Neural cell (in vitro differentiated cells): ENCODE data around the gene LEMD2. TPM values are rescaled to one million over a fixed set of nuclear protein-coding genes. Genes with fewer than 3 reads are reported as not detected.

Source experiments
- H2AFZ ChIP-seq: fragments of 200-600, 300-800 bp; sonication (generic), shearing (Covaris generic); 2 replicates; pipeline ENCODE4 v1.6.0; 2014; ENCODE audit warnings: low read depth, mild to moderate bottlenecking, antibody characterized with exemption, low read length, moderate library complexity
- H3F3A ChIP-seq: fragments of 200-600 bp; shearing (Covaris generic); 2 replicates; pipeline ENCODE4 v1.6.1; 2016; ENCODE audit warnings: mild to moderate bottlenecking, moderate library complexity, mixed read lengths, antibody characterized with exemption, low read length; ENCODE audit not compliant: insufficient read depth, poor library complexity, severe bottlenecking
- H3K27ac ChIP-seq: fragments of 200-600, 300-800 bp; sonication (generic), shearing (Covaris generic); 2 replicates; pipeline ENCODE4 v1.5.1; 2014; ENCODE audit warnings: mild to moderate bottlenecking, low read length, moderate library complexity
- H3K27me3 ChIP-seq: fragments of 300-800, 200-600 bp; sonication (generic), shearing (Covaris generic); 2 replicates; pipeline ENCODE4 v1.6.0; 2014; ENCODE audit warnings: mild to moderate bottlenecking, low read depth, low read length, moderate library complexity; ENCODE audit not compliant: insufficient read depth
- H3K36me3 ChIP-seq: fragments of 300-800, 200-600 bp; sonication (generic), shearing (Covaris generic); 2 replicates; pipeline ENCODE4 v1.5.1; 2014; ENCODE audit warnings: mild to moderate bottlenecking, antibody characterized with exemption, low read length, moderate library complexity; ENCODE audit not compliant: insufficient read depth
- H3K4me2 ChIP-seq: fragments of 300-800, 200-600 bp; sonication (generic), shearing (Covaris generic); 2 replicates; pipeline ENCODE4 v1.6.0; 2014; ENCODE audit warnings: mild to moderate bottlenecking, low read length
- H3K4me3 ChIP-seq: fragments of 300-800, 200-600 bp; sonication (generic), shearing (Covaris generic); 2 replicates; pipeline ENCODE4 v1.5.1; 2014; ENCODE audit warnings: mild to moderate bottlenecking, low read length, moderate library complexity
- H3K79me2 ChIP-seq: fragments of 200-600 bp; shearing (Covaris generic); replicated peaks from 2 replicates; pipeline ENCODE4 v1.6.0; 2014; ENCODE audit warnings: mild to moderate bottlenecking, low read length, moderate library complexity; ENCODE audit not compliant: insufficient read depth
- H3K9ac ChIP-seq: fragments of 300-800, 200-600 bp; sonication (generic), shearing (Covaris generic); 2 replicates; pipeline ENCODE4 v1.6.1; 2016; ENCODE audit warnings: mild to moderate bottlenecking, low read length, mixed read lengths
- H3K9me2 ChIP-seq: fragments of 200-600 bp; shearing (Covaris generic); 2 replicates; pipeline ENCODE4 v1.6.1; 2016; ENCODE audit warnings: mild to moderate bottlenecking, low read length, mixed read lengths; ENCODE audit not compliant: insufficient read depth
- H3K9me3 ChIP-seq: fragments of 200-600, 300-800 bp; sonication (generic), shearing (Covaris generic); 2 replicates; pipeline ENCODE4 v1.6.1; 2016; ENCODE audit warnings: mild to moderate bottlenecking, mixed run types, low read length, moderate library complexity, mixed read lengths
- H4K20me1 ChIP-seq: fragments of 200-600 bp; shearing (Covaris generic); 2 replicates; pipeline ENCODE4 v1.6.1; 2016; ENCODE audit warnings: mild to moderate bottlenecking, mixed run types; ENCODE audit not compliant: insufficient read depth
- EP300 ChIP-seq: fragments of 450-650 bp; conservative IDR thresholded peaks from 2 replicates; pipeline ENCODE4 v1.6.1; 2014; ENCODE audit warnings: antibody characterized with exemption, mild to moderate bottlenecking, moderate library complexity; ENCODE audit not compliant: poor library complexity, severe bottlenecking
- EZH2 ChIP-seq: fragments of 200-600, 300-800 bp; shearing (Covaris generic), sonication (generic); IDR thresholded peaks from 2 replicates; pipeline ENCODE4 v1.6.1; 2014; ENCODE audit warnings: antibody characterized with exemption, low read length, borderline replicate concordance, mild to moderate bottlenecking; ENCODE audit not compliant: insufficient read depth, poor library complexity, severe bottlenecking
- MXI1 ChIP-seq: fragments of 450-650 bp; conservative IDR thresholded peaks from 2 replicates; pipeline ENCODE4 v1.6.1; 2014; ENCODE audit warnings: antibody characterized with exemption, mild to moderate bottlenecking; ENCODE audit not compliant: poor library complexity, severe bottlenecking
- POLR2AphosphoS5 ChIP-seq: IDR thresholded peaks from 2 replicates; pipeline ENCODE4 v1.6.1; 2012
- RAD21 ChIP-seq: fragments of 450-650 bp; conservative IDR thresholded peaks from 2 replicates; pipeline ENCODE4 v1.6.1; 2014; ENCODE audit warnings: antibody characterized with exemption, mild to moderate bottlenecking, moderate library complexity
- REST ChIP-seq: IDR thresholded peaks from 2 replicates; pipeline ENCODE4 v1.6.1; 2012; ENCODE audit warnings: borderline replicate concordance
- SMC3 ChIP-seq: fragments of 450-650 bp; conservative IDR thresholded peaks from 2 replicates; pipeline ENCODE4 v1.6.1; 2014; ENCODE audit warnings: antibody characterized with exemption, mild to moderate bottlenecking, moderate library complexity; ENCODE audit not compliant: poor library complexity
- TAF1 ChIP-seq: IDR thresholded peaks from 2 replicates; pipeline ENCODE4 v1.6.1; 2012; ENCODE audit warnings: low read depth
- polyA plus RNA-seq: library from polyadenylated mRNA; depleted of rRNA; stranded (reverse); fragments of >200 nt; gene quantifications from 2 replicates; pipeline ENCODE4 v1.2.3, GENCODE V29; 2014
- TF ChIP-seq, protein P1 (sequence below): fragments of 450-650 bp; IDR thresholded peaks from 2 replicates; pipeline ENCODE4 v1.5.1; 2014; ENCODE audit warnings: antibody characterized with exemption, mild to moderate bottlenecking, moderate library complexity; ENCODE audit not compliant: poor library complexity, severe bottlenecking

LEMD2 gene
- polyA plus RNA-seq, 1 donor from 2014 or later: 84.6 TPM

- Histone ChIP-seq H3K9me3 (no peaks in the 10 kb centered on the region), H3K79me2 (no peaks in the 10 kb centered on the region), H2AFZ (no peak overlapping the region), H3K9ac (no peak overlapping the region), H3K4me2 (no peak overlapping the region), H4K20me1 (no peaks in the 10 kb centered on the region), H3K27ac (no peak overlapping the region), H3K9me2 (no peaks in the 10 kb centered on the region), H3K4me3 (no peak overlapping the region), H3K36me3 (peaks cover 18% of the 10 kb centered on the region), H3K27me3 (no peaks in the 10 kb centered on the region), H3F3A (peaks cover 3% of the 10 kb centered on the region)
- TF ChIP-seq EP300: no peak
- no peak for TF ChIP-seq RAD21
- no peak for TF ChIP-seq POLR2AphosphoS5
- TF ChIP-seq EZH2: no peak
- no peak for TF ChIP-seq SMC3
- TF ChIP-seq, protein P1, sequence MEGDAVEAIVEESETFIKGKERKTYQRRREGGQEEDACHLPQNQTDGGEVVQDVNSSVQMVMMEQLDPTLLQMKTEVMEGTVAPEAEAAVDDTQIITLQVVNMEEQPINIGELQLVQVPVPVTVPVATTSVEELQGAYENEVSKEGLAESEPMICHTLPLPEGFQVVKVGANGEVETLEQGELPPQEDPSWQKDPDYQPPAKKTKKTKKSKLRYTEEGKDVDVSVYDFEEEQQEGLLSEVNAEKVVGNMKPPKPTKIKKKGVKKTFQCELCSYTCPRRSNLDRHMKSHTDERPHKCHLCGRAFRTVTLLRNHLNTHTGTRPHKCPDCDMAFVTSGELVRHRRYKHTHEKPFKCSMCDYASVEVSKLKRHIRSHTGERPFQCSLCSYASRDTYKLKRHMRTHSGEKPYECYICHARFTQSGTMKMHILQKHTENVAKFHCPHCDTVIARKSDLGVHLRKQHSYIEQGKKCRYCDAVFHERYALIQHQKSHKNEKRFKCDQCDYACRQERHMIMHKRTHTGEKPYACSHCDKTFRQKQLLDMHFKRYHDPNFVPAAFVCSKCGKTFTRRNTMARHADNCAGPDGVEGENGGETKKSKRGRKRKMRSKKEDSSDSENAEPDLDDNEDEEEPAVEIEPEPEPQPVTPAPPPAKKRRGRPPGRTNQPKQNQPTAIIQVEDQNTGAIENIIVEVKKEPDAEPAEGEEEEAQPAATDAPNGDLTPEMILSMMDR: no peak
- TF ChIP-seq MXI1: no peak
- no peak for TF ChIP-seq TAF1
- no peak for TF ChIP-seq REST
Observed at GRCh38 chr6:33772902-33773472, 15.9 kb downstream of the LEMD2 start.

GRCh38 chr6:33772082-33772830 is 16.7 kb downstream of the LEMD2 start:
- Histone ChIP-seq H3K9ac (no peak overlapping the region), H3K9me2 (no peaks in the 10 kb centered on the region), H3K4me2 (no peak overlapping the region), H4K20me1 (no peaks in the 10 kb centered on the region), H2AFZ (no peak overlapping the region), H3K4me3 (no peak overlapping the region), H3K79me2 (no peaks in the 10 kb centered on the region), H3K27me3 (no peaks in the 10 kb centered on the region), H3K27ac (no peak overlapping the region), H3K36me3 (peaks cover 18% of the 10 kb centered on the region), H3K9me3 (no peaks in the 10 kb centered on the region), H3F3A (peaks cover 3% of the 10 kb centered on the region)
- TF ChIP-seq RAD21 (no peak), REST (no peak)
